Measurements from ENCODE around the gene ZNF304. TPM values are rescaled to one million over a fixed set of nuclear protein-coding genes. Genes with fewer than 3 reads are reported as not detected.

The ZNF304 gene
- total and polyA plus RNA-seq, 2 of the 13 experiments (the other 11 are each of a cell fraction or from before 2014, with no cell fraction given): 3.4 to 8.0 TPM

DNA sequence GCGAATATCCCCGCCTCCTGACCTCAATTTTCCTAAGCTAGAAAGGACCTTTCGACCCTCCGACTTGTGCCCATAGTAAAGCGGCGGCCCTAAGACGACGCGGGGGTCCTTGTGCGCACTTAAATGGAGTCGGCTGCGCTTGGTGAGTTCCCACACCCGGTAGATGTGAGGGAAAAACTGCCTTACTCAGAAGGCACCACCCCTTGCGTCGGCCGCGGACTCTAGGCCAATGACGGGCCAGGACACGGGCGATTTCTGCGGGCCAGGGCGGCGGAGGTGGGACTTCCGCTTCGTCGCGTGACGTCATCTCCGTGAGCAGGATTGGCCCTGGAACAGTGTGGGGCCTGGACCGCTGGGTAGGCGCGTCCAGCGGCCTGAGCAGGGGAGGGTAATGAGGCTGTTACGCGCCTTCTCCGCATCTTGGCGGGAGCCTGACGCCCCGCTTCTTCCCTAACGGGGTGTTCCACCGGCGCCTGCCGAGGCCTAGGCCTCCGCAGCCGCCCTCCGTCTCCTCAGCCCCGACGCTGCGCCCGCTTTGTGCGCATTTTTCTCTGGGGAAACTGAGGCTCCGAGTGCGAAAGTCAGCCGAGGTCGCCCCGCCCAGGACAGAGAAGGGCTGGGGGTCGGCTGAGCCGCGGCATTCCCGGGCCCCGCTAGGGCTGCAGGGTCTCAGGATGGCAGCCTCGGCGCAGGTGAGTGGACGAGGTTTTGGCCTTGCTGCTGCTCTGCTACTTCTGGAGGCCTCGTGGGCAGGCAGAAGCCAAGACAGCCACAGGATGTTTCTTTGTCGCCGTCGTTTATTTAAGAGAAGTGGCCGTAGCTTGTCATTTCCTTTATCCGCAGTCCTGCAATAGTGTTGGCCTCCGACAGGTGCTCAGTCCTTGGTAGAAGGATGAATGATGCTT is 30.6 kb upstream of the ZNF304 start, which contains the start of gene ZNF543 (continued):
- peak; percentile 69; the same call in 1 of the 2 replicates for TF ChIP-seq HDAC1 (CRISPR knock-in tag; IDR thresholded peaks at IDR 0.05)
- TF ChIP-seq ZNF121 (CRISPR knock-in tag; IDR thresholded peaks at IDR 0.05): 0 out of 2 replicates have a peak, but pooled peaks have one; percentile 2
- TF ChIP-seq ZNF747 (CRISPR knock-in tag; IDR thresholded peaks at IDR 0.05; ENCODE audit: borderline replicate concordance): peak; percentile 72
- TF ChIP-seq, protein P1, sequence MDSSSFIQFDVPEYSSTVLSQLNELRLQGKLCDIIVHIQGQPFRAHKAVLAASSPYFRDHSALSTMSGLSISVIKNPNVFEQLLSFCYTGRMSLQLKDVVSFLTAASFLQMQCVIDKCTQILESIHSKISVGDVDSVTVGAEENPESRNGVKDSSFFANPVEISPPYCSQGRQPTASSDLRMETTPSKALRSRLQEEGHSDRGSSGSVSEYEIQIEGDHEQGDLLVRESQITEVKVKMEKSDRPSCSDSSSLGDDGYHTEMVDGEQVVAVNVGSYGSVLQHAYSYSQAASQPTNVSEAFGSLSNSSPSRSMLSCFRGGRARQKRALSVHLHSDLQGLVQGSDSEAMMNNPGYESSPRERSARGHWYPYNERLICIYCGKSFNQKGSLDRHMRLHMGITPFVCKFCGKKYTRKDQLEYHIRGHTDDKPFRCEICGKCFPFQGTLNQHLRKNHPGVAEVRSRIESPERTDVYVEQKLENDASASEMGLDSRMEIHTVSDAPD (CRISPR knock-in tag; IDR thresholded peaks at IDR 0.05): no peak
- TF ChIP-seq YY1 (IDR thresholded peaks at IDR 0.05; ENCODE audit: insufficient read depth, insufficient replicate concordance, low read depth, low read length): peak; percentile 40
- TF ChIP-seq, protein P2, sequence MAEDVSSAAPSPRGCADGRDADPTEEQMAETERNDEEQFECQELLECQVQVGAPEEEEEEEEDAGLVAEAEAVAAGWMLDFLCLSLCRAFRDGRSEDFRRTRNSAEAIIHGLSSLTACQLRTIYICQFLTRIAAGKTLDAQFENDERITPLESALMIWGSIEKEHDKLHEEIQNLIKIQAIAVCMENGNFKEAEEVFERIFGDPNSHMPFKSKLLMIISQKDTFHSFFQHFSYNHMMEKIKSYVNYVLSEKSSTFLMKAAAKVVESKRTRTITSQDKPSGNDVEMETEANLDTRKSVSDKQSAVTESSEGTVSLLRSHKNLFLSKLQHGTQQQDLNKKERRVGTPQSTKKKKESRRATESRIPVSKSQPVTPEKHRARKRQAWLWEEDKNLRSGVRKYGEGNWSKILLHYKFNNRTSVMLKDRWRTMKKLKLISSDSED (CRISPR knock-in tag; IDR thresholded peaks at IDR 0.05): 0 out of 2 replicates have a peak, but pooled peaks have one; percentile 31
- TF ChIP-seq ZNF253 (CRISPR knock-in tag; IDR thresholded peaks at IDR 0.05; ENCODE audit: borderline replicate concordance): 0 out of 2 replicates have a peak, but pooled peaks have one; percentile 64
- no peak for TF ChIP-seq ZNF234 (CRISPR knock-in tag; conservative IDR thresholded peaks at IDR 0.05)
- no peak for TF ChIP-seq ZNF224 (CRISPR knock-in tag; IDR thresholded peaks at IDR 0.05)
- no peak for TF ChIP-seq ZNF816 (CRISPR knock-in tag; IDR thresholded peaks at IDR 0.05; ENCODE audit: borderline replicate concordance)
- peak; percentile 28 for TF ChIP-seq XRCC5 (optimal IDR thresholded peaks at IDR 0.05; ENCODE audit: low read length)
- TF ChIP-seq, protein P3, sequence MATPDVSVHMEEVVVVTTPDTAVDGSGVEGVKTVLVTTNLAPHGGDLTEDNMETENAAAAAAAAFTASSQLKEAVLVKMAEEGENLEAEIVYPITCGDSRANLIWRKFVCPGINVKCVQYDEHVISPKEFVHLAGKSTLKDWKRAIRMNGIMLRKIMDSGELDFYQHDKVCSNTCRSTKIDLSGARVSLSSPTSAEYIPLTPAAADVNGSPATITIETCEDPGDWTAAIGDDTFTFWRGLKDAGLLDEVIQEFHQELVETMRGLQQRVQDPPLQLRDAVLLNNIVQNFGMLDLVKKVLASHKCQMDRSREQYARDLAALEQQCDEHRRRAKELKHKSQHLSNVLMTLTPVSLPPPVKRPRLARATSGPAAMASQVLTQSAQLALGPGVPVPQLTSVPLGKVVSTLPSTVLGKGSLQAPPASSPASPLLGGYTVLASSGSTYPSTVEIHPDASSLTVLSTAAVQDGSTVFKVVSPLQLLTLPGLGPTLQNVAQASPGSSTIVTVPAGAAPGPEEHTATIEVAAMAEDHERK (CRISPR knock-in tag; IDR thresholded peaks at IDR 0.05; ENCODE audit: low read depth): peak; percentile 65
- 0 out of 2 replicates have a peak, but pooled peaks have one; percentile 32 for TF ChIP-seq MTA1 (CRISPR knock-in tag; IDR thresholded peaks at IDR 0.05; ENCODE audit: borderline replicate concordance)
- TF ChIP-seq KDM2A (CRISPR knock-in tag; IDR thresholded peaks at IDR 0.05; ENCODE audit: borderline replicate concordance, low read depth): peak; percentile 85; the same call in 1 of the 2 replicates
- TF ChIP-seq, protein P4, sequence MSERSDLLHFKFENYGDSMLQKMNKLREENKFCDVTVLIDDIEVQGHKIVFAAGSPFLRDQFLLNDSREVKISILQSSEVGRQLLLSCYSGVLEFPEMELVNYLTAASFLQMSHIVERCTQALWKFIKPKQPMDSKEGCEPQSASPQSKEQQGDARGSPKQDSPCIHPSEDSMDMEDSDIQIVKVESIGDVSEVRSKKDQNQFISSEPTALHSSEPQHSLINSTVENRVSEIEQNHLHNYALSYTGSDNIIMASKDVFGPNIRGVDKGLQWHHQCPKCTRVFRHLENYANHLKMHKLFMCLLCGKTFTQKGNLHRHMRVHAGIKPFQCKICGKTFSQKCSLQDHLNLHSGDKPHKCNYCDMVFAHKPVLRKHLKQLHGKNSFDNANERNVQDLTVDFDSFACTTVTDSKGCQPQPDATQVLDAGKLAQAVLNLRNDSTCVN (CRISPR knock-in tag; IDR thresholded peaks at IDR 0.05; ENCODE audit: borderline replicate concordance): 0 out of 2 replicates have a peak, but pooled peaks have one; percentile 18
- TF ChIP-seq, protein P5, sequence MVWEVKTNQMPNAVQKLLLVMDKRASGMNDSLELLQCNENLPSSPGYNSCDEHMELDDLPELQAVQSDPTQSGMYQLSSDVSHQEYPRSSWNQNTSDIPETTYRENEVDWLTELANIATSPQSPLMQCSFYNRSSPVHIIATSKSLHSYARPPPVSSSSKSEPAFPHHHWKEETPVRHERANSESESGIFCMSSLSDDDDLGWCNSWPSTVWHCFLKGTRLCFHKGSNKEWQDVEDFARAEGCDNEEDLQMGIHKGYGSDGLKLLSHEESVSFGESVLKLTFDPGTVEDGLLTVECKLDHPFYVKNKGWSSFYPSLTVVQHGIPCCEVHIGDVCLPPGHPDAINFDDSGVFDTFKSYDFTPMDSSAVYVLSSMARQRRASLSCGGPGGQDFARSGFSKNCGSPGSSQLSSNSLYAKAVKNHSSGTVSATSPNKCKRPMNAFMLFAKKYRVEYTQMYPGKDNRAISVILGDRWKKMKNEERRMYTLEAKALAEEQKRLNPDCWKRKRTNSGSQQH (CRISPR knock-in tag; IDR thresholded peaks at IDR 0.05; ENCODE audit: low read depth): 0 out of 2 replicates have a peak, but pooled peaks have one; percentile 50
- peak; percentile 94 for TF ChIP-seq PHF8 (CRISPR knock-in tag; IDR thresholded peaks at IDR 0.05)
- 0 out of 2 replicates have a peak, but pooled peaks have one; percentile 79 for TF ChIP-seq KDM5A (IDR thresholded peaks at IDR 0.05; ENCODE audit: borderline replicate concordance, low read length)
- TF ChIP-seq, protein P6, sequence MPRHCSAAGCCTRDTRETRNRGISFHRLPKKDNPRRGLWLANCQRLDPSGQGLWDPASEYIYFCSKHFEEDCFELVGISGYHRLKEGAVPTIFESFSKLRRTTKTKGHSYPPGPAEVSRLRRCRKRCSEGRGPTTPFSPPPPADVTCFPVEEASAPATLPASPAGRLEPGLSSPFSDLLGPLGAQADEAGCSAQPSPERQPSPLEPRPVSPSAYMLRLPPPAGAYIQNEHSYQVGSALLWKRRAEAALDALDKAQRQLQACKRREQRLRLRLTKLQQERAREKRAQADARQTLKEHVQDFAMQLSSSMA (CRISPR knock-in tag; IDR thresholded peaks at IDR 0.05): 0 out of 2 replicates have a peak, but pooled peaks have one; percentile 75

Measured in HepG2 (cell line).